Upper lobe of right lung (tissue), 1 donor: Measurements from ENCODE around the gene TMC2. TPM values are rescaled to one million over a fixed set of nuclear protein-coding genes. Genes with fewer than 3 reads are reported as not detected.
"Not testable (repeated sequence)": the region's sequence is repeated elsewhere in the genome, so short reads cannot be mapped to it uniquely, and the experiment has no call there.

Experiments used
- ATAC-seq: fragments of 200-7000 bp; cut with Tn5 transposase; one replicate; pipeline ENCODE4 v1.9.1; 2020; ENCODE audit warnings: mild to moderate bottlenecking, moderate library complexity
- DNase-seq: peaks from one replicate; pipeline ENCODE4 v3.0.0-alpha.2; 2020
- H3K27ac ChIP-seq: fragments of 200-600 bp; one replicate; pipeline ENCODE4 v1.8.0; 2022
- H3K27me3 ChIP-seq: fragments of 200-600 bp; one replicate; pipeline ENCODE4 v1.8.0; 2022; ENCODE audit warnings: mild to moderate bottlenecking
- H3K36me3 ChIP-seq: fragments of 200-600 bp; one replicate; pipeline ENCODE4 v1.8.0; 2022
- H3K4me1 ChIP-seq: fragments of 200-600 bp; one replicate; pipeline ENCODE4 v1.8.0; 2022
- H3K4me3 ChIP-seq: fragments of 200-600 bp; one replicate; pipeline ENCODE4 v1.8.0; 2022; ENCODE audit warnings: mild to moderate bottlenecking
- H3K9me3 ChIP-seq: fragments of 200-600 bp; one replicate; pipeline ENCODE4 v1.8.0; 2022
- intact Hi-C: fragments of 100-400 bp; cut with DNase I; formaldehyde crosslinking; loops from one replicate; pipeline ENCODE4 v1.11.0; 2022
- total RNA-seq: library from RNA; stranded (reverse); fragmentation: NEBNext Ultra II Directional; extraction: Animal tissue kit (Norgen Biotek cat#: 25700); gene quantifications from one replicate; pipeline ENCODE4 v1.2.1, GENCODE V29; 2021
- TF ChIP-seq, protein P1 (sequence below): fragments of 200-600 bp; IDR thresholded peaks from one replicate; pipeline ENCODE4 v1.8.0; 2022; ENCODE audit warnings: antibody characterized with exemption
- donor health status: DM: no; HTN: yes; CAD: no; lungs with severe emphysema.

The TMC2 gene
- total RNA-seq, 1 donor from 2014 or later = 0.43 TPM

- intact Hi-C loops = loop anchor here (10.0 kb wide), 1 partner anchor 126 kb away; no protein-coding TSS in a partner anchor
- peaks cover 2% of the 10 kb centered on the region for H3K4me1 ChIP-seq
- no peak for ATAC-seq
- no peaks in the 10 kb centered on the region for H3K36me3 ChIP-seq
- H3K9me3 ChIP-seq = no peaks in the 10 kb centered on the region
- no peak overlapping the region for H3K27ac ChIP-seq
- H3K27me3 ChIP-seq = no peaks in the 10 kb centered on the region
- DNase-seq = no peak
- H3K4me3 ChIP-seq = no peak overlapping the region
- TF ChIP-seq, protein P1, sequence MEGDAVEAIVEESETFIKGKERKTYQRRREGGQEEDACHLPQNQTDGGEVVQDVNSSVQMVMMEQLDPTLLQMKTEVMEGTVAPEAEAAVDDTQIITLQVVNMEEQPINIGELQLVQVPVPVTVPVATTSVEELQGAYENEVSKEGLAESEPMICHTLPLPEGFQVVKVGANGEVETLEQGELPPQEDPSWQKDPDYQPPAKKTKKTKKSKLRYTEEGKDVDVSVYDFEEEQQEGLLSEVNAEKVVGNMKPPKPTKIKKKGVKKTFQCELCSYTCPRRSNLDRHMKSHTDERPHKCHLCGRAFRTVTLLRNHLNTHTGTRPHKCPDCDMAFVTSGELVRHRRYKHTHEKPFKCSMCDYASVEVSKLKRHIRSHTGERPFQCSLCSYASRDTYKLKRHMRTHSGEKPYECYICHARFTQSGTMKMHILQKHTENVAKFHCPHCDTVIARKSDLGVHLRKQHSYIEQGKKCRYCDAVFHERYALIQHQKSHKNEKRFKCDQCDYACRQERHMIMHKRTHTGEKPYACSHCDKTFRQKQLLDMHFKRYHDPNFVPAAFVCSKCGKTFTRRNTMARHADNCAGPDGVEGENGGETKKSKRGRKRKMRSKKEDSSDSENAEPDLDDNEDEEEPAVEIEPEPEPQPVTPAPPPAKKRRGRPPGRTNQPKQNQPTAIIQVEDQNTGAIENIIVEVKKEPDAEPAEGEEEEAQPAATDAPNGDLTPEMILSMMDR = no peak
Measured at GRCh38 chr20:2519115-2519809, 17.1 kb upstream of the TMC2 start.

- intact Hi-C loops = no loop called here
- TF ChIP-seq, protein P1 = no peak
Measured at GRCh38 chr20:2520617-2521016, 15.8 kb upstream of the TMC2 start.

DNA sequence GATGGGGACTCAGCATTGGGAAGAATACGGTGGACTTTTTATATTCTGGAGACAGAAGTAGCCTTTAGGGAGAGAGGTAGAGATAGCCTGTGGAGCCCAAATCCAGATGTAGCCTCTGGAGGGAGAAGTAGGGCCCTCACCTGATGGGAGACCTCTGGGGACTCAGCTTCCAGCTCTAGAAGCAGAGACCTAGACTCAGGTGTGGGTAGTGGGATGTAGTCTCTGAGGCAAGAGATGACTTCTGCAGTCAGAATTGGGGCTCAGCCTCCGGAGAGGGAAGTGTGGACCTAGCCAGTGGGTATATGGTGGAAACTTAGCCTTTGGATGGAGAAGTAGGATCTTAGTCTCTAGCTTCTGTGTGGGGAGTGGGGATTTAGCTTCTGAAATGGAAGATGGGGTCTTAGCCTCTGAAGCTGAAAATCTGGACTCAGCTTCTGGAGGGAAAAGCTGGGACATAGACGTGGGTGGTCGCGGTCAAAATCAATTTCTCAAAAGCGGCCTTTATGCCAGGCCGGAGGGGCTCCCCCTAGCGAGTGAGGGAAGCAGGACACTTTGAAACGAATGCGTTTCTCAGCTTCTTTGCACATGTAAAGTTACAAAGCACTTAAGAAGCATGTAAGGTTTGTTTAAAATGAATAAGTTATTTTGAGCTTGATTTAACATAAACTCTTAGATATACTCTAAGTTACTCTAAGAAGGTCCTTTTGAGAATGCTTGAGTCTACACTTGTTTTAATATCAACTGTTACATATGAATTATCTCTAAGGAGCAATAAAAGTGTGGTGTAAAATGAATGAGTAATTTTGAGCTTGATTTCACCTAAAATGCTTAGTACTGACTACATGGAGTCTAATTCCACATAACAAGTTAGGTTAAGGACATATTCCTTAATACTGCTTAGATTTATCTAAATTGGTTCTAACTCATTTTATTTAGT lies 14.7 kb upstream of the TMC2 start:
- Histone ChIP-seq H3K4me1 (peaks cover 2% of the 10 kb centered on the region), H3K27me3 (no peaks in the 10 kb centered on the region), H3K4me3 (no peak overlapping the region), H3K9me3 (no peaks in the 10 kb centered on the region), H3K27ac (no peak overlapping the region), H3K36me3 (no peaks in the 10 kb centered on the region)
- DNase-seq = no peak
- TF ChIP-seq, protein P1 = peak; percentile 89
- no peak for ATAC-seq
- intact Hi-C loops = no loop called here

More at GRCh38 chr20:2520617-2521016, 15.8 kb upstream of the TMC2 start:
- ATAC-seq (no peak), DNase-seq (no peak)
- Histone ChIP-seq H3K27ac (no peak overlapping the region), H3K9me3 (no peaks in the 10 kb centered on the region), H3K4me1 (peaks cover 2% of the 10 kb centered on the region), H3K27me3 (no peaks in the 10 kb centered on the region), H3K36me3 (no peaks in the 10 kb centered on the region), H3K4me3 (no peak overlapping the region)

DNA sequence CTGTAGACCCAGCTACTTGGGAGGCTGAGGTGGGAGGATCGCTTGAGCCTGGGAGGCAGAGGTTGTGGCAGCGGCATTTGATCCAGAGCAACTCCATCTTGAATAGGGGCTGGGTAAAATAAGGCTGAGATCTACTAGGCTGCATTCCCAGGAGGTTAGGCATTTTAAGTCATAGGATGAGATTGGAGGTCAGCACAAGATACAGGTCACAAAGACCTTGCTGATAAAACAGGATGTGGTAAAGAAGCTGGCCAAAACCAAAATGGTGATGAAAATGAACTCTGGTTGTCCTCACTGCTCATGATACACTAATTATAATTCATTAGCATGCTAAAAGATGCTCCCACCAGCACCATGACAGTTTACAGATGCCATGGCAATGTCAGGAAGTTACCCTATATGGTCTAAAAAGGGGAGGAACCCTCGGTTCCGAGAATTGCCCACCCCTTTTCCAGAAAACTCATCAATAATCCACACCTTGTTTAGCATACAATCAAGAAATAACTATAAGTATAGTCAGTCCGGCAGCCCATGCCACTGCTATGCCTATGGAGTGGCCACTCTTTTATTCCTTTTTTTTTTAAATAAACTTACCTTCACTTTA lies 13.4 kb upstream of the TMC2 start:
- ATAC-seq, H3K36me3 ChIP-seq, H3K27me3 ChIP-seq, H3K9me3 ChIP-seq, DNase-seq, intact Hi-C loops, H3K4me1 ChIP-seq, H3K4me3 ChIP-seq, H3K27ac ChIP-seq: not testable (repeated sequence)

- intact Hi-C loops = no loop called here
- TF ChIP-seq, protein P1 = peak; percentile 97
- peak; percentile 93 for ATAC-seq
Measured at GRCh38 chr20:2523919-2524708, 12.3 kb upstream of the TMC2 start.

More at GRCh38 chr20:2523919-2524708, 12.3 kb upstream of the TMC2 start:
- H3K27ac ChIP-seq = peak overlapping the region; percentile 88
- DNase-seq = peak; percentile 94
- H3K4me1 ChIP-seq = peaks cover 2% of the 10 kb centered on the region
- H3K9me3 ChIP-seq = no peaks in the 10 kb centered on the region
- no peaks in the 10 kb centered on the region for H3K27me3 ChIP-seq
- H3K4me3 ChIP-seq = peak overlapping the region; percentile 67
- H3K36me3 ChIP-seq = no peaks in the 10 kb centered on the region
